Activated CD8-positive, alpha-beta memory T cell treated with anti-CD3 and anti-CD28 coated beads for 48 hours (primary cell): ENCODE data around the gene WFIKKN2.

Experiments
- DNase-seq, 3 experiments: peaks; one replicate each; pipeline ENCODE4 v3.0.0-alpha.2; 2020; ENCODE audit warnings: low read depth in 2 of 3, low spot score in 2 of 3

The WFIKKN2 gene

GRCh38 chr17:50808413-50808812, 27.0 kb upstream of the WFIKKN2 start:
- DNase-seq: no peak

DNA sequence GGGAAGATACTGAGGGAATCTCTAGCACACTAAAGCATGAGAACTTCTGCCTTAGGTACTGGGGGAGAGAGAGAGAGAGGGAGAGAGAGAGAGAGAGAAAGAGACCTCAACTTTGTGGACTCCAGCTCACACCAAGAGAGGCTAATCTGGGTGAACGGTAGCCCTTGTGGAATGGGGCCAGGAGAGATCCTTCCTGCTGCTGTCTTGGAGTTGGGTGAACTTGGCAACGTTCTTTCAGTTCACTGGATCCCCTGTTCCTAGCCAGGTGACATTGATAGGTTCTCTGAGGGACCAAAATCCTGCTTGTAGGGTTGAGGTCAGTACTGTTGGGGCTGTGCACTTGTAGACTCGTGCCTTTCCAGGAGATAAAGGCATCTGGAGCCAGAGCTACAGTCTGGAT, 26.5 kb upstream of the WFIKKN2 start:
- no peak for DNase-seq

DNA sequence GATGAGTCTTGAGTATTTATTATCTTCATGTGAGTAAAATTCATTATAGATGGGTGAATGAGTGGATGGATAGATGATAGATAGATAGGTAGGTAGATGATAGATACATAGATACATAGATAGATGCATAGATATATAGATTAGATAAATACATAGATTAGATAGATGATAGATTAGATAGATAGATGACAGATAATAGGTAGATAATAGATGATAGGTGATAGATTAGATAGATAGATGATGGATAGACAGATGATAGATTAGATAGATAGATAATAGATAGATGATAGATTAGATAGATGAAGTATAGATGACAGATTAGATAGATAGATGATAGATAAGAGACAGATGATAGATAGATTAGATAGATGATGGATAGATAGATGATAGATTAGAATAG, 21.8 kb upstream of the WFIKKN2 start:
- no peak for DNase-seq

GRCh38 chr17:50815400-50815799, 20.0 kb upstream of the WFIKKN2 start:
- DNase-seq: no peak

- DNase-seq: no peak
These were observed 19.1 kb upstream of the WFIKKN2 start for GRCh38 chr17:50816271-50816670.

- DNase-seq: peak; percentile 10 to 45 (median 38)
These were observed 18.3 kb upstream of the WFIKKN2 start for GRCh38 chr17:50816771-50817751.

GRCh38 chr17:50817838-50818237, 17.5 kb upstream of the WFIKKN2 start:
- no peak for DNase-seq

DNA sequence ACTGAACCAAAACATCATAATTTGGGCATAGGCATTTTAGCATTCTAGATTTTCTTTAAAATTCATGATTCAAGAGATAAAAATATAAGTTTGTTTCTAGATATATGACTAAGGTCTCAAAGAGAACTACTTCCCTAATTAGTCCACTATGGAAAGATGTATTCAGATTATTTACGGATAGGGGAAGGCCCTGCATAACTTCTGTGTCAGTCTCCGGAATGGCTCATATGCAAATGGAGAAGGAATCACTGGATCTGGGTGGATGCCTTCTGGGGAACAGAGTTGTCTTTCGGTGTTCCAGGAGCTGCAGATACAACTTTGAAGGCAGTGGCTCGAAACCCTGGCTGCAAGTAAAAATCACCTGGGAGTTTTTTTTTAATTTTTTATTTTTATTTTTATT, 17.1 kb upstream of the WFIKKN2 start:
- DNase-seq: no peak

DNA sequence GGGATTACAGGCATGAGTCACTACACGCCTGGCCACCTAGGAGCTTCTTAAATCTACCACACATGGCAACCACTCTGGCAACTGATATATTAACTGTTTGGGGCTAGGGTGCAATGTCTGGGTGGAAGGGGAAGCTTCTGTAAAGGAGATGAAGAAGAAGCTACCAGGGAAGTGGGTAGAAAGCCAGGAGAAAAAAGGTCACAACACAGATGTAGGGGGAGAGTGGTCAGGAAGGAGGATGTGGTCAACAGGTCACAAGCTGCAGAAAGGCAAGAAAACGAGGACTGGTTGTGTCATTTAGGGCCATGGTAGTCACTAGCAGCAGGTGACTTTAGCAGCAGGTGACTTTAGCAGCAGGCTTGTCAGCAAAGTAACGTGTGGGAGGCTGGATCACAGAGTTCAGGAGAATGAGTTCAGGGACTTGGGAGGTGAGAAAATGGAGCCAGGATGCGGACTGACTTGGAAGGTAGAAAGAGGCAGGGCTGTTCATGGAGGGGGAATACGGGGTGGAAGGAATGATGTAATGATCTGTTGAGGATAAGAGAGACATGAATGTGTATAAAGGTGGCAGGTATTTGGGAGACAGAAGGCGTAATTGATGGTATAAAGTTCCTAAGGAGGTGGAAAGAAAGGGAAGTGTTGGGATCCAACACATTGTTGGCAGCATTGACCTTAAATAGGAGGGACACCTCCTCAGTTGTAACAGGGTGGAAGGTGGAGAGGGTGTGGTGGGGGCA, 16.3 kb upstream of the WFIKKN2 start:
- no peak for DNase-seq

- no peak for DNase-seq
These were observed 14.7 kb upstream of the WFIKKN2 start for GRCh38 chr17:50820651-50821050.

GRCh38 chr17:50822550-50822949, 12.8 kb upstream of the WFIKKN2 start:
- no peak for DNase-seq

- no peak for DNase-seq
These were observed 11.0 kb upstream of the WFIKKN2 start for GRCh38 chr17:50824429-50824828.

DNA sequence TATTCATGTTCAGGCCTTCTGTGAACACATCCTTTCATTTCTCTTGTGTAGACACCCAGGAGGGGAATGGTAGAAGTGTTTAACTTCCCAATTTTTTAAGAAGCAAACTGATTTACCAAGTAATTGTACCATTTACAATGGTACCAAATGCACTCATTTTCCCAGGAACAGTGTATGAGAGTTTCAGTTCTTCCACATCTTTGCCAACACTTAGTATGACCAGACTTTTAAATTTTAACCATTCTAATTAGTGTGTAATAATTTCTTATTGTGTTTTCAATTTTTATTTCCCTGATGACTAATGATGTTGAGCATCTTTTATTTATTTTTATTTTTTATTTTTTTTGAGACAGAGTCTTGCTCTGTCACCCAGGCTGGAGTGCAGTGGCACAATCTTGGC, 10.2 kb upstream of the WFIKKN2 start:
- DNase-seq: no peak

GRCh38 chr17:50828508-50829170, 6.7 kb upstream of the WFIKKN2 start:
- no peak for DNase-seq

GRCh38 chr17:50829332-50829731, 6.1 kb upstream of the WFIKKN2 start:
- DNase-seq: no peak

GRCh38 chr17:50830352-50830751, 5.0 kb upstream of the WFIKKN2 start:
- no peak for DNase-seq

- DNase-seq: no peak
These were observed 4.4 kb upstream of the WFIKKN2 start for GRCh38 chr17:50830994-50831393.

DNA sequence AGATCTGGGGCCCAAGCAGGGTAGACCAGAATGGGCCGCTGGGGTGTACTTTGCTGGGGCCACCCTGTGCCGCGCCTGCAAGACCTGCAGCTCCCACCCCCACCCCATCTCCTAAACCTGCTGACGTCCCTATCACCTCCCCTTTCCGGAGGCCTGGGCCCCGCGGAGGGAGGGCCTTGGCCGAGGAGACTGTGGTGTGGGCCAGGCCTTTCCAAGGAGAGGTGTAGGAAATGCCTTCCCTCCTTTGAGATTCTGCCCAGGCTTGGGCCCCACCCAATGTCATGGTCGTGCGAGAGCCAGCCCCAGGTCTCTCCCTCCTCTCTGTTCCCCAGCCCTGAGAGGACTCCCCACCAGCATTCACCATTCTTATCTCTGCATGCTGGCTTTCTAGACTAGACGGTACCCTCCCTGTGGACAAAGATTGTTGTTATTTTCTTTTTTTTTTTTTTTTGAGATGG, 3.9 kb upstream of the WFIKKN2 start:
- DNase-seq: no peak

- DNase-seq: no peak
These were observed 3.0 kb upstream of the WFIKKN2 start for GRCh38 chr17:50832267-50832863.

DNA sequence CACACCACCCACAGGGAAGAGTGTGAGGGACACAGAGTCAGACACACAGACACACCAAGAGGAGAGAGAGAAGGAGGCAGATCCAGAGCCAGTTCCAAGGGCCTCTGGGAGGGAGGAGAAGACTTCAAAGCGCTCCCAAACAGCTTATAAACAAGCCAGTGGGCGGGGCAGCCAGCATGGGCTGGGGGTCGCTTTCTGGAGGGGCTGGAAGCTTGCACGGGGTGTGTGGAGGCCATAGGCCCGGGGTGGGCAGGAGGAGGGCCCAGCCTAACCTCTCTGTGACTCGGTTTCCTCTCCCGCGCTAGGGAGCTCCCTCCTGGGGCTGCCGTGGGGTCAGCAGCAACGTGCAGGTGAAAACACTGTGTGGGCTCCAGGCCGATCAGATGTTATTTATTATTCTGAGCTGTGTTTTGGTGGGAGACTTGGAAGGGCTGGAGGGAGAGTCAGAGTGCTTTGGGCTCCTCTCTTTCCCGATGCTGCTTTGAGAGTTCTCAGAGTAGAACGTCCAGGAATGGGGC, 2.5 kb upstream of the WFIKKN2 start:
- no peak for DNase-seq
